Keratinocyte (primary cell): ENCODE data around the gene SURF2. TPM values are rescaled to one million over a fixed set of nuclear protein-coding genes. Genes with fewer than 3 reads are reported as not detected.
A peak's percentile ranks its signal among the peaks of the same experiment; 100 is the strongest.

Experiments used
- DNase-seq: peaks from one replicate; pipeline ENCODE4 v3.0.0-alpha.2; 2011; ENCODE audit warnings: low read depth, missing footprints, low spot score
- FAIRE-seq: peaks from 2 replicates; lab custom pipeline; 2011; peaks lifted over from hg19 to GRCh38; lab: Jason Lieb, UNC
- H2AFZ ChIP-seq: 2 replicates; pipeline ENCODE4 v1.6.0; 2012; ENCODE audit warnings: low read length, control low read depth, inconsistent platforms; ENCODE audit not compliant: control insufficient read depth
- H3K27ac ChIP-seq: 2 replicates; pipeline ENCODE4 v1.5.1; 2011; ENCODE audit warnings: low read length; ENCODE audit not compliant: control insufficient read depth, insufficient read depth
- H3K27me3 ChIP-seq: 3 replicates; pipeline ENCODE4 v1.6.0; 2011; ENCODE audit warnings: low read length; ENCODE audit not compliant: control insufficient read depth, insufficient read depth; ENCODE audit errors: extremely low read depth
- H3K36me3 ChIP-seq, 2 experiments: 2 replicates in 1 of 2; 3 replicates in 1 of 2; pipeline ENCODE4 v1.5.1; 2011; ENCODE audit warnings: low read length in 2 of 2, mild to moderate bottlenecking in 1 of 2; ENCODE audit not compliant: control insufficient read depth in 2 of 2, insufficient read depth in 2 of 2; ENCODE audit errors: extremely low read depth in 1 of 2
- H3K4me1 ChIP-seq: 3 replicates; pipeline ENCODE4 v1.5.1; 2011; ENCODE audit warnings: low read length; ENCODE audit not compliant: control insufficient read depth, insufficient read depth; ENCODE audit errors: extremely low read depth
- H3K4me2 ChIP-seq: 3 replicates; pipeline ENCODE4 v1.6.0; 2011; ENCODE audit warnings: low read depth, low read length; ENCODE audit not compliant: control insufficient read depth, insufficient read depth; ENCODE audit errors: extremely low read depth
- H3K4me3 ChIP-seq, 3 experiments: fragments of 200-600 bp in 1 of 3; sonication (generic) in 1 of 3; 2 replicates in 2 of 3; 3 replicates in 1 of 3; pipeline ENCODE4 v1.5.1; 2011 to 2016; ENCODE audit warnings: low read length in 3 of 3, mild to moderate bottlenecking in 3 of 3, control low read depth in 2 of 3, inconsistent platforms in 1 of 3, low read depth in 1 of 3, mixed read lengths in 1 of 3, mixed run types in 1 of 3, moderate library complexity in 1 of 3; ENCODE audit not compliant: control insufficient read depth in 2 of 3, insufficient read depth in 2 of 3; ENCODE audit errors: extremely low read depth in 1 of 3
- H3K79me2 ChIP-seq: 2 replicates; pipeline ENCODE4 v1.6.0; 2012; ENCODE audit warnings: low read length; ENCODE audit not compliant: control insufficient read depth, insufficient read depth
- H3K9ac ChIP-seq: 3 replicates; pipeline ENCODE4 v1.6.0; 2011; ENCODE audit warnings: low read length; ENCODE audit not compliant: control insufficient read depth, insufficient read depth; ENCODE audit errors: extremely low read depth
- H3K9me1 ChIP-seq: 3 replicates; pipeline ENCODE4 v1.6.0; 2011; ENCODE audit warnings: low read length; ENCODE audit not compliant: control insufficient read depth, insufficient read depth; ENCODE audit errors: extremely low read depth
- H3K9me3 ChIP-seq: 2 replicates; pipeline ENCODE4 v1.5.1; 2012; ENCODE audit warnings: low read depth, low read length; ENCODE audit not compliant: control insufficient read depth
- H4K20me1 ChIP-seq: 3 replicates; pipeline ENCODE4 v1.6.0; 2011; ENCODE audit warnings: low read length; ENCODE audit not compliant: control insufficient read depth, insufficient read depth; ENCODE audit errors: extremely low read depth
- CTCF ChIP-seq, 3 experiments: IDR thresholded peaks in 1 of 3; conservative IDR thresholded peaks in 1 of 3; optimal IDR thresholded peaks in 1 of 3; 2 replicates in 2 of 3; 3 replicates in 1 of 3; pipeline versions ENCODE3 to v1.5.1; 2011; ENCODE audit warnings: low read length in 3 of 3, mild to moderate bottlenecking in 3 of 3, moderate library complexity in 2 of 3, control low read depth in 1 of 3, inconsistent platforms in 1 of 3; ENCODE audit not compliant: insufficient read depth in 2 of 3; ENCODE audit errors: extremely low read depth in 1 of 3
- EZH2 ChIP-seq: IDR thresholded peaks from one replicate; pipeline ENCODE4 v1.6.1; 2012; ENCODE audit warnings: inconsistent platforms, mild to moderate bottlenecking, low read length, moderate library complexity
- dilution Hi-C: fragments of 300-500 bp; cut with MboI; formaldehyde crosslinking; loops from one replicate; pipeline ENCODE4 v1.7.0; 2020; ENCODE audit warnings: low sequenced_read_pairs; ENCODE audit not compliant: extremely low pct_ligation_motif_present
- polyA plus RNA-seq, 5 experiments: library from polyadenylated mRNA; depleted of rRNA in 3 of 5; stranded (reverse) in 3 of 5; stranded (forward) in 1 of 5; unstranded in 1 of 5; fragments of >200 nt; gene quantifications; 1 replicate in 1 of 5; 2 replicates in 3 of 5; 3 replicates in 1 of 5; pipeline versions ENCODE4 v1.2.1 to v1.2.3, GENCODE V29; 2011 to 2012; ENCODE audit warnings: missing spikeins in 2 of 5, low read depth in 1 of 5, low replicate concordance in 1 of 5

The SURF2 gene
- polyA plus RNA-seq, 1 donor (not counting 4 experiments of a cell fraction or from before 2014, with no cell fraction given): 28.2 TPM

GRCh38 chr9:133370685-133371084 lies 14.3 kb downstream of the SURF2 start:
- Histone ChIP-seq H3K79me2 (peaks cover 98% of the 10 kb centered on the region), H3K4me3 (no peak overlapping the region), H3K9ac (no peak overlapping the region), H3K4me1 (peaks cover 57% of the 10 kb centered on the region), H3K9me1 (peaks cover 8% of the 10 kb centered on the region), H3K27ac (peak overlapping the region; percentile 24), H4K20me1 (peaks cover 61% of the 10 kb centered on the region), H3K27me3 (no peaks in the 10 kb centered on the region), H3K36me3 (peaks cover 34 to 49% of the 10 kb centered on the region in 2 experiments), H3K9me3 (no peaks in the 10 kb centered on the region), H2AFZ (no peak overlapping the region), H3K4me2 (peak overlapping the region; percentile 73)
- no peak for TF ChIP-seq CTCF (optimal IDR thresholded peaks at IDR 0.05 in 1 of 3, IDR thresholded peaks at IDR 0.05 in 1 of 3, conservative IDR thresholded peaks at IDR 0.05 in 1 of 3; ENCODE audit: extremely low read depth in 1 of 3, insufficient read depth in 2 of 3, low read length in 3 of 3)
- TF ChIP-seq EZH2: no peak
- dilution Hi-C loops: no loop called here
- FAIRE-seq (no peak), DNase-seq (no peak)

- H3K79me2 ChIP-seq: peaks cover 92% of the 10 kb centered on the region
- no peaks in the 10 kb centered on the region for H3K27me3 ChIP-seq
- H3K4me2 ChIP-seq: peak overlapping the region; percentile 73
- H3K4me1 ChIP-seq: peaks cover 51% of the 10 kb centered on the region
- peak overlapping the region; percentile 24 for H3K27ac ChIP-seq
- no peak overlapping the region for H2AFZ ChIP-seq
- H3K36me3 ChIP-seq: peaks cover 32 to 45% of the 10 kb centered on the region in 2 experiments
- peak overlapping the region in 2 of 3 experiments; percentile 20 to 22 for H3K4me3 ChIP-seq
- H3K9ac ChIP-seq: no peak overlapping the region
- dilution Hi-C loops: no loop called here
- TF ChIP-seq EZH2 (no peak), CTCF (optimal IDR thresholded peaks at IDR 0.05 in 1 of 3, IDR thresholded peaks at IDR 0.05 in 1 of 3, conservative IDR thresholded peaks at IDR 0.05 in 1 of 3; ENCODE audit: extremely low read depth in 1 of 3, insufficient read depth in 2 of 3, low read length in 3 of 3) (peak in 1 of 3 experiments; percentile 16)
- peaks cover 61% of the 10 kb centered on the region for H4K20me1 ChIP-seq
- DNase-seq (no peak), FAIRE-seq (peak; percentile 17)
- H3K9me1 ChIP-seq: peaks cover 8% of the 10 kb centered on the region
- no peaks in the 10 kb centered on the region for H3K9me3 ChIP-seq
These were observed 14.9 kb downstream of the SURF2 start for GRCh38 chr9:133371261-133371711.
